Measurements from ENCODE around the gene ZNFX1. TPM values are rescaled to one million over a fixed set of nuclear protein-coding genes. Genes with fewer than 3 reads are reported as not detected.

The ZNFX1 gene
- total RNA-seq, 1 donor from 2014 or later = 32.7 TPM

DNA sequence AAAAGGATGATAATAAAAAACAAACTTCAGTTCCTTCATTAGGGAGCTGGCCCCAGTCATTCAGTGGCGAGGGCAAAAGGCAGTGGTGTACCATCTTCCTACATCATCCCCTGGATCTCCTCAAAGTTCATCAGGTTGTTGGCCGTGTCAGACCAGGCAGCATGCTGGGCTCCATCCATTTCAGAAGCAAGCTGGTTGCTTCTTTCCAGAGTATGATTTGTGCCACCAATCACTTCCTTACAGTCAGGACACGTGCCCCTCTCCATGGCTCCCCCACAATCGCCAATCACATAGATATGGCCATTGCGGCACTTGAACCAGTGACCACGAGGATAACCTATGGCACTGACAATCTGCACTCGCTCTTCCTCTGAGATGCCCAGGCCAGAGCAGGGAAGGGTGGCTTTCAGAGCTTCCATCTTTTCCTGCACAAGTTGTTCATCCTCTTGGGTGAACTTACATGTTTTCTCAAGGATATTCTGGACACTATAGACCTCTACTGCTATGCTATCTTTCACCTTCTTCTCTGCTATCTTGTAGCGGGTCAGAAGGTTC is 30.6 kb downstream of the ZNFX1 start:
- no peak for DNase-seq (ENCODE audit: low read depth)
- TF ChIP-seq, protein P1, sequence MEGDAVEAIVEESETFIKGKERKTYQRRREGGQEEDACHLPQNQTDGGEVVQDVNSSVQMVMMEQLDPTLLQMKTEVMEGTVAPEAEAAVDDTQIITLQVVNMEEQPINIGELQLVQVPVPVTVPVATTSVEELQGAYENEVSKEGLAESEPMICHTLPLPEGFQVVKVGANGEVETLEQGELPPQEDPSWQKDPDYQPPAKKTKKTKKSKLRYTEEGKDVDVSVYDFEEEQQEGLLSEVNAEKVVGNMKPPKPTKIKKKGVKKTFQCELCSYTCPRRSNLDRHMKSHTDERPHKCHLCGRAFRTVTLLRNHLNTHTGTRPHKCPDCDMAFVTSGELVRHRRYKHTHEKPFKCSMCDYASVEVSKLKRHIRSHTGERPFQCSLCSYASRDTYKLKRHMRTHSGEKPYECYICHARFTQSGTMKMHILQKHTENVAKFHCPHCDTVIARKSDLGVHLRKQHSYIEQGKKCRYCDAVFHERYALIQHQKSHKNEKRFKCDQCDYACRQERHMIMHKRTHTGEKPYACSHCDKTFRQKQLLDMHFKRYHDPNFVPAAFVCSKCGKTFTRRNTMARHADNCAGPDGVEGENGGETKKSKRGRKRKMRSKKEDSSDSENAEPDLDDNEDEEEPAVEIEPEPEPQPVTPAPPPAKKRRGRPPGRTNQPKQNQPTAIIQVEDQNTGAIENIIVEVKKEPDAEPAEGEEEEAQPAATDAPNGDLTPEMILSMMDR (IDR thresholded peaks at IDR 0.05; ENCODE audit: insufficient read depth, low read length, poor library complexity, severe bottlenecking) = no peak
- peaks cover 2% of the 10 kb centered on the region for H3K36me3 ChIP-seq (ENCODE audit: control insufficient read depth, insufficient read depth, low read length)
- H3K27me3 ChIP-seq (ENCODE audit: control insufficient read depth, insufficient read depth, low read length) = no peaks in the 10 kb centered on the region
- no peak overlapping the region for H3K4me3 ChIP-seq (ENCODE audit: low read depth, low read length)

DNA sequence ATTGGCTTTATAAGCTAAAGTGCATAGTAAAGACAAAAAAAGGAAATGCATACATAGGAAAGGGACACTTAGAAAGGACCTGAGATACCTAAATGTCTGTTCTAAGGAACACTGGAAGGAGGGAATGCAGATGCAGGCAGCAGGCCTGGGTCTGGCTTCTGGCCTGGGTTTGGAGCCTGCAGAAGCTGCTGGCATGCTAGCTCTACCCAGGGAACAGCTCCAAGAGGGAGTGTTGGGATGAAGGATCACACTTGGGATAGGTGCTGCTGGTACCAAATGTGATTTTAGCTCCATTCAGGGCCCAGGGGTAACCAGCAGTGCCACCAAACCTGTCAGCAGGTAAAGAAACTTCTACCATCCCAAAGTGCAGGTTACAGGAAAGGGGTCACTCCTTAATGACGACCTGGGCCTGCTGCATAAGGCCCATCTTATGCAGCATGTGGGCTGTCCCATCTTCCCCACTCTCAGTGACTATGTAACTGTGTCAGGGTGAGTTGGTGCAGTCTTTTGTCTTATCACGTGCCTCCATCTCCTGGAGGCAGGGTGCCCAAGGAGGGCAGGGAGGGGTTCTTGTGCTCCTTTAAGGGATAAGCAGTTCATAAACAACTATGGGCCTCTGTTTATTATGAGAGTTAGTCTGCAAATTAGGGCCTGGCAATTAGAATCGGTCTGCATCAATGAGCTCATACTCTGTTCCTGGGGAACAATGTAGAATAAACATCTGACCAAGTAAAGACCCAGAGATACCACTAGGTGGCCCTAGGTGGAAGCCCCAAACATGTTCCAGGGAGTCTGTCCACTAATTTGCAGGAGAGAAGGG is 31.7 kb downstream of the ZNFX1 start:
- TF ChIP-seq, protein P1 (IDR thresholded peaks at IDR 0.05; ENCODE audit: insufficient read depth, low read length, poor library complexity, severe bottlenecking) = peak; percentile 76
- no peak overlapping the region for H3K4me3 ChIP-seq (ENCODE audit: low read depth, low read length)
- DNase-seq (ENCODE audit: low read depth) = peak; percentile 1
- peaks cover 2% of the 10 kb centered on the region for H3K36me3 ChIP-seq (ENCODE audit: control insufficient read depth, insufficient read depth, low read length)
- no peaks in the 10 kb centered on the region for H3K27me3 ChIP-seq (ENCODE audit: control insufficient read depth, insufficient read depth, low read length)

DNA sequence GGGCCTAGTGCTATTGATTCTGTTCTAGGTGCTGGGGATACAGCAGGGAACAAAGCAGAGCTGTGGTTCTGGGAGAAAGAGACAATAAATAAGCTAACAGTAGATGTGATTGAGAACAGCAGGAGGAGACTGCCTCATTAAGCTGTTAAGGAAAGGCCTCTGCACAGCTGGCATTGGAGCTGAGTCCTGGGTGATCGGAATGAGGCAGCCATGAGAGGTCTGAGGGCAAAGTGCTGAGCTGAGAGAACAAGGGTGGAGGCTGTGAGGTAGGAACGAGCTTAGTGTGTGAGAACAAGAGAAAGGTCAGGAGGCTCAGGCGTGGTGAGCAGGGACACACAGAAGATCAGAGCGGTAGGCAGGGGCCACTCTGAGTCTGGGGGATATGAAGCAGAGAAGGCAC is 40.3 kb downstream of the ZNFX1 start:
- Histone ChIP-seq H3K4me3 (ENCODE audit: low read depth, low read length) (no peak overlapping the region), H3K27me3 (ENCODE audit: control insufficient read depth, insufficient read depth, low read length) (no peaks in the 10 kb centered on the region), H3K36me3 (ENCODE audit: control insufficient read depth, insufficient read depth, low read length) (peaks cover 2% of the 10 kb centered on the region)
- TF ChIP-seq, protein P1 (IDR thresholded peaks at IDR 0.05; ENCODE audit: insufficient read depth, low read length, poor library complexity, severe bottlenecking) = no peak
- DNase-seq (ENCODE audit: low read depth) = no peak

DNA sequence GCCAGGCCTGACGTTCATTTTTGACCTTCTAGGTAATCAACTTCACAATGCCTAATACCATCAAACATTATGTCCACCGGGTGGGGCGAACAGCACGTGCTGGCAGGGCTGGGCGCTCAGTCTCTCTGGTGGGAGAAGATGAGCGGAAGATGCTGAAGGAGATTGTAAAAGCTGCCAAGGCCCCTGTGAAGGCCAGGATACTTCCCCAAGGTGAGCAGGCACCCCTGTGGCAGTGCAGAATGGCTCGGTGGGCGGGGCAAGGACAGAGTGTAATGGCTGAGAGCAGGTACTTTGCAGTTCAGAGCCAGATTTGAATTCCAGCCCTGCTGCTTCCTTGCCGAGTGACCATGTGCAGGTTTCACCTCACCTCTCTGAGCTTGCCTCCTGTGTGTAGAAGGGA is 41.6 kb downstream of the ZNFX1 start:
- Histone ChIP-seq H3K4me3 (ENCODE audit: low read depth, low read length) (no peak overlapping the region), H3K36me3 (ENCODE audit: control insufficient read depth, insufficient read depth, low read length) (peaks cover 2% of the 10 kb centered on the region), H3K27me3 (ENCODE audit: control insufficient read depth, insufficient read depth, low read length) (no peaks in the 10 kb centered on the region)
- TF ChIP-seq, protein P1 (IDR thresholded peaks at IDR 0.05; ENCODE audit: insufficient read depth, low read length, poor library complexity, severe bottlenecking) = no peak
- DNase-seq (ENCODE audit: low read depth) = no peak

DNA sequence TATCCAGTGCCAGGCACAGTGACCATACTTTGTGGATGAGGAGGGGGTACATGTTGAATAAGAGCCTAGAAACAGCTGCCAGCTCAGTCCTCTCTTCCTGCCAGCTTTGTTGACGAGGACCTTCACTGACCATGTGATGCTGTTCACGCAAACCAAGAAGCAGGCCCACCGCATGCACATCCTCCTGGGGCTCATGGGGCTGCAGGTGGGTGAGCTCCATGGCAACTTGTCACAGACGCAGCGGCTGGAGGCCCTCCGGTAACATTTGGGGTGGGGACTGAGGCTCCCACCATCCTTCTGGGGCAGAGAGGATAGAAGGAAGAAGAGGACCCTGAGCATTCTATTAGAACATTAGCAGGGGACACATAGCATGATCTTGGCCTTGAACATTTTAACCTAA is 43.0 kb downstream of the ZNFX1 start:
- H3K36me3 ChIP-seq (ENCODE audit: control insufficient read depth, insufficient read depth, low read length) = peaks cover 2% of the 10 kb centered on the region
- no peak overlapping the region for H3K4me3 ChIP-seq (ENCODE audit: low read depth, low read length)

More for the DNA sequence above, 43.0 kb downstream of the ZNFX1 start:
- TF ChIP-seq, protein P1 (IDR thresholded peaks at IDR 0.05; ENCODE audit: insufficient read depth, low read length, poor library complexity, severe bottlenecking) = no peak
- H3K27me3 ChIP-seq (ENCODE audit: control insufficient read depth, insufficient read depth, low read length) = no peaks in the 10 kb centered on the region
- DNase-seq (ENCODE audit: low read depth) = no peak
